ENCODE results near the gene PC.

GRCh38 chr11:66985508-66986177 lies 27.5 kb upstream of the PC start:
- no peak for TF ChIP-seq CTCF (IDR thresholded peaks at IDR 0.05)
- no peak for TF ChIP-seq POLR2A (IDR thresholded peaks at IDR 0.05)
